HG03108 (cell line): Measurements from ENCODE around the gene PDHB.

Experiments used
- ATAC-seq: cut with Tn5 transposase; IDR thresholded peaks from one replicate; pipeline ENCODE4 v1.9.1; 2021; ENCODE audit warnings: moderate library complexity; ENCODE audit not compliant: unreplicated experiment

Gene PDHB

DNA sequence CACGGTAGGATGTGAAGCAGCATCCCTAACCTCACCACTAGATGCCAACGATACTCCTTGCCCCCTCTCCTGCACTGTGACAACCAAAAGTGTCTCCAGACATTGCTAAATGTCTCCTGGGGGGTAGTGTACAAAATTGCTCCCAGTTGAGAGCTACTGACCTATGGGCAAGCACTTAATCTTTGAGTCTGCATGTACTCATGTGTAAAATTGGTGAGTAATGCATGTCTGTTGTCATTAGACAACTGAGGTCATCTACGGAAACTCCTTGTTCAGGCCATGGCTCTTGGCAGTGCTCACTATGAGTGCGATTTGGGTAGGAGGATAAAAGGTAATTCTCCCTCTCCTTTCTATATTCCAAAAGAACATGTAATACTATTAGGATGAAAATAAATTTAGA, 29.2 kb downstream of the PDHB start:
- no peak for ATAC-seq

DNA sequence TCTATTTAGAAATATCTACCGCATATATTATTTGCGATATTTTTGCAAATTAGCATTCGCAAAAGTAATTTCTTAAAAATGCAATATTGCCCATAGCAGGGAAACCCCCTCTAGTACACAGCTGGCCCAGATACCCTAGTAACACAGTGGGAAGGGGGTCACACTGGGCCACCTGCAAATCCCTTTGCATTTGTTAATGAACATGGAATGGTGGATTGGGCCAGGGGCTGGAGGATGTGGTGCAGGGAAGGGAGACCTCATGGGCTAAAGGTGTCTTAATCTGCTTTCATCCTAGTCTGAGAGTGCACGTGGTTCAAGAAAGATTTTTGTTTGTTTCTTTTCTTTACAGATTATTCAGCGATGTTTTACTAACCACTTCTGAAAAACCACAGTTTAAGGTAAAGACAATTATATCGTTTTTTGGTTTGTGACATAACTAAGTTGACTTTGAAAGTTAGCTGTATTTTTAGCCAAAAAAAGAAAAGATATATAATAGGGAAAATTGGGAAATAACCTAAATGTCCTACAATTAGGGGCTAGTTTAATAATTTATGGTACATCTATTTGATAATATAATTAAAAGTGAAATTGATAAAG, 30.0 kb downstream of the PDHB start:
- no peak for ATAC-seq

DNA sequence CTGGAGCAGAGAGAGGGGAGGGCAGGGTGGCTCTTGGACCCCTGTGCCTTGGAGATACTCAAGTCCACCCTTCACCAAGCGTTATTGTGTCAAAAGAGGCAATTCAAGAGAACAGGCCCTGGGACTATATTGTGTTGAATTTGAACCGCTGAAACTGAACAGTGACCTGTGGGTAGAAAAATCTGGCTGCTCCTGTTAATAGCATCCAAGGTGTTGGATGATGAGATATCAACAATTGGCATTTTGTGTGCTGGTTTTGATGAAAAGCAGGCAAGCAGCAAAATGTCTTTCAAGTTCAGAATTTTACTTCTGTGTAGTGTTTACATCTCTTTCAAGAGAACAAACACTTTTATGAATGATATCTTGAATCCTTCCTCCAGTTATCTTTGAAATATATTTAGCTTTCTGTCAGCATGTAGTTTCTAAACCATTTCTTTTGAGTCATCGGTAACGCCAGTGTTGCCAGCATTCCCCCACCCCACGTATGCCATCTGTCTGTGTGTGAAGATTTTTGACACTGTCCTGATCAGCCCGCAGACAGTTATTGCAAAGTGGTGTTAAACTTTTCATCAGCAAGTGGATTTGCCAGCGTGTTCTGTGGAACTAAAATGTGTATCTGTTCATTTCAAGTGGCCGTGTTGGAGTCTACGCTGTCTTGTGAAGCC, 34.8 kb downstream of the PDHB start:
- ATAC-seq, result no peak

- no peak for ATAC-seq
Measured at GRCh38 chr3:58394339-58394738, 39.3 kb downstream of the PDHB start.

- ATAC-seq, result no peak
Measured at GRCh38 chr3:58392181-58392580, 41.5 kb downstream of the PDHB start.

DNA sequence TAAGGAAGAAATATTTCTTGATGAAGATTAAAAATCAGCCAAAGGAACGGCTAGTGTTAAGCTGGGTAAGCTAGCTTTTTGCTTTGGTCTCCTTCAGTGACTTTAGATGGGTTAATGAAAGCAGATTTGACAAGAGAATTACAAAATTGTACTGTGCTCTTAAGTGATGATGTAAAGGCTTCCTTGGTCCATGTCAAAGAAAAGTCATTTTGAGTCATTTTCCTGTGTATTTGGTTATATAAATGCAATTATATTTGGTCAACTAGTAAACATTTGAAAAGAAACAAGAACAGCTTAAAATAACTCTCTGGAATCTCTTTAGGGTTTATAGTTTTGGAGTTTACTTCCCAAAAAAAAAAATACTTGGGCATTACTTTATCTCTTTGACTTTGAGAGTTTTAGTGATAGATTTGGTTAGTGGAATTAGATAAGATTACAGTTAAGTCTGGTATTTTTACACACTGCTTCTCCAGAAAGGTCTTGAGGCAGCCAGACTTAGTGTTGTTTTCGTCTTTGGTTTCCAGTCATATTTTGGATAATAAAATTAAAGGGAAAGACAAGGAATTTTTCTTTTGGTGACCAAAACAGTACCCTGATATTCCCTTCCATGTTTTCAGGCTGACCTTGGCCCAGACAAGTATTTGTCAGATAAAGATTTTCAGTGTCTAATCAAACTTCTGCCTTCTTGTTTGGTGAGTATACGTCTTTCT, 42.3 kb downstream of the PDHB start:
- no peak for ATAC-seq

GRCh38 chr3:58388550-58389091, 45.0 kb downstream of the PDHB start:
- no peak for ATAC-seq

DNA sequence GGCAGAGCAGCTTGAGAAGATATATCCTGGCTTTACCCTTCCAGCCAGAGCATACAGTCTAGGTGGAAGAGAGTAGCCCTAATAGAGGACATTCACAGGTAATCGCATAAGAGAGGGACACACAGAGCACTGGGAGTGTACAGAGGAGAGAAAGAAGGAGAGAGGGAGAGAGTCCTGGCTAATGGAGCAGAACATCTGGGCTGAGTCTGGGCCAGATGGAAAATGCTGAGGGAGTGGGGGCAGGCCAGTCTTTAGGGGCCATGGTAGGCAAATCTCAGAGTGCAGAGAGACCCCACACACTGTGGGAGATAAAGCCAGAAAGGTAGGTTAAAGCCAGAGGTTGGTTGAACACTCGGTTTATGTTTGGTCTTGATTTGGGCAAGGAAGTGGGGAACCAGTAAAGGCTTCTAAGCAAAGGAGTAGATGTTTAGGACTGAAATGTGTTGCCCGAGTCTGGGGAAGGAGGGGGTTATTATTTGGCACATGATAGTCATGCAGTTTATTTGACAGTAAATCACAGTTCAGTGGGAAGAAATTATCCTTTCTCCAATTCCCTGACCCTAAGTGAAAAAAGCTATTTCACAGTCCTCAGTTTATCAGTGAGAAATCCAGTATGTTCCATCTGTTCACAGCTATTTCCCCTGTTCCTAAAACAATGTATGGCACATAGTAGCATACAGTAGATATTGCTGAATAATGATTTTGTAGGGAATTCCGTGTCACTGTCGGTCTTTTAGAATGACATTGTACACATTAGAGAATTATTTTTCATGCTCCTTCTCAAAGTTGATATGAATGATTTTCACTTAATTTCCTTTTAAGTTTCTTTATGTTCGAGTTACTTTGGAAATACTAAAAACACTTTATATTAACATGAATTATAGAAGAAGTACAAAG, 45.7 kb downstream of the PDHB start:
- no peak for ATAC-seq

GRCh38 chr3:58386626-58387365, 46.8 kb downstream of the PDHB start:
- no peak for ATAC-seq

- no peak for ATAC-seq
Measured at GRCh38 chr3:58384381-58385090, 49.1 kb downstream of the PDHB start.

- no peak for ATAC-seq
Measured at GRCh38 chr3:58383904-58384303, 49.7 kb downstream of the PDHB start.

GRCh38 chr3:58383476-58383875, 50.2 kb downstream of the PDHB start:
- ATAC-seq, result no peak

GRCh38 chr3:58379351-58380073, 54.1 kb downstream of the PDHB start:
- no peak for ATAC-seq

GRCh38 chr3:58377750-58378149, 55.9 kb downstream of the PDHB start:
- no peak for ATAC-seq
